PC-9 (cell line): ENCODE measurements around the gene SRSF1.

Experiments used
- CTCF ChIP-seq: fragments of 200-600 bp; sonication (generic); conservative IDR thresholded peaks from 2 replicates; pipeline ENCODE4 v1.6.1; 2017; ENCODE audit warnings: mixed run types, antibody characterized with exemption, mild to moderate bottlenecking, moderate library complexity
- EZH2 ChIP-seq: fragments of 200-600 bp; sonication (generic); IDR thresholded peaks from 2 replicates; pipeline ENCODE4 v1.8.0; 2017; ENCODE audit warnings: antibody characterized with exemption, low read depth

GRCh38 chr17:57987581-57988300 lies 19.3 kb downstream of the SRSF1 start, which contains the start of gene VEZF1:
- TF ChIP-seq CTCF, result no peak
- TF ChIP-seq EZH2, result no peak
